Measurements from ENCODE around the gene ALG8.

GRCh38 chr11:78156127-78156844, 16.9 kb upstream of the ALG8 start:
- no peak for TF ChIP-seq POLR2AphosphoS5 (IDR thresholded peaks at IDR 0.05)
- no peak for TF ChIP-seq POLR2A (IDR thresholded peaks at IDR 0.05)
